Lower leg skin (tissue), 3 donors: ENCODE measurements around the gene SARNP.

Experiments
- POLR2A ChIP-seq, 2 donors: fragments of 450-650 bp; IDR thresholded peaks; one replicate each; pipeline ENCODE4 v1.6.1; 2016 to 2017; ENCODE audit warnings: antibody characterized with exemption in 2 of 2, mild to moderate bottlenecking in 1 of 2, moderate library complexity in 1 of 2
- TF ChIP-seq, protein P1 (sequence below), 3 donors: fragments of 450-650 bp; IDR thresholded peaks; one replicate each; pipeline ENCODE4 v1.5.1; 2016; ENCODE audit warnings: antibody characterized with exemption in 3 of 3, mild to moderate bottlenecking in 3 of 3, moderate library complexity in 2 of 3

DNA sequence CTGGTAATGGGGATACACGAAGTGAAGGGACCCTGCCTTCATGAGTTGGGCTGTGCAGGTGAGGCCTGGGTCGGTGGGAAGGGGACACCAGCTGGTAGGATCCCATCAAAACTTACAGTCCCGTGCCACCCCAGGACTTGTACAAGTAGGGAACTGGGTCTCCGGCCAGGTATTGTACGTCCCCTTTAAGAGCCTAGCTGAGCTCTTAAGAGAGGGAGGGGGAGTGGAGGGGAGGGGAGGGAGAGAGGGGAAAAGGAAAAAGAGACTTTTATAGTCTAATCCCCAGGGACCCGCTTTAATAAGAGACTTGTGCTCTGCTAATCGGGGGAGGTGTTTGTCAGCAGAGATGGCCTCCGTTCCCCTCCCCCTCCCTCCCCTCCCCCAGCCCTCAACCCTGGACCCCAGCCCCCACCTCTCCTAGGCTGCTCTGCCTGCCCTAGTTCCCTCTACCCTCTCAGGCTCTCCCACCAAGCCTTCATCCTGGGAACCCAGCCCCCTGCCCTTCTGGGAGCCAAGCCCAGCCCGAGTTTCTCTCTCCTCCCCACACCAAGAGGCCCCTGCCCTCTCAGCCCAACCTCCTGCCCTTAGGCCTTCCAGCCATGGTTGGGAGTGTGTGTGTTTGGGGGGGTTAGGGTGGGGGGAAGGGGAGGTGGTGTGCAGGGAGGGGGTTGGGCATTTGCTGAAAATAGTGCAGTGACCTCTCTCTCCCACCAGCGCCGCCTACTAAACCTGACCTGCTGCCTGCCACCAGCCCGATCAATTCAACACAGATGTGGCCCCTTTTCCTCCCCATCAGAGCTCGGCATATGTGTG is 72.0 kb downstream of the SARNP start:
- TF ChIP-seq, protein P1, sequence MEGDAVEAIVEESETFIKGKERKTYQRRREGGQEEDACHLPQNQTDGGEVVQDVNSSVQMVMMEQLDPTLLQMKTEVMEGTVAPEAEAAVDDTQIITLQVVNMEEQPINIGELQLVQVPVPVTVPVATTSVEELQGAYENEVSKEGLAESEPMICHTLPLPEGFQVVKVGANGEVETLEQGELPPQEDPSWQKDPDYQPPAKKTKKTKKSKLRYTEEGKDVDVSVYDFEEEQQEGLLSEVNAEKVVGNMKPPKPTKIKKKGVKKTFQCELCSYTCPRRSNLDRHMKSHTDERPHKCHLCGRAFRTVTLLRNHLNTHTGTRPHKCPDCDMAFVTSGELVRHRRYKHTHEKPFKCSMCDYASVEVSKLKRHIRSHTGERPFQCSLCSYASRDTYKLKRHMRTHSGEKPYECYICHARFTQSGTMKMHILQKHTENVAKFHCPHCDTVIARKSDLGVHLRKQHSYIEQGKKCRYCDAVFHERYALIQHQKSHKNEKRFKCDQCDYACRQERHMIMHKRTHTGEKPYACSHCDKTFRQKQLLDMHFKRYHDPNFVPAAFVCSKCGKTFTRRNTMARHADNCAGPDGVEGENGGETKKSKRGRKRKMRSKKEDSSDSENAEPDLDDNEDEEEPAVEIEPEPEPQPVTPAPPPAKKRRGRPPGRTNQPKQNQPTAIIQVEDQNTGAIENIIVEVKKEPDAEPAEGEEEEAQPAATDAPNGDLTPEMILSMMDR (IDR thresholded peaks at IDR 0.05), result no peak
- TF ChIP-seq POLR2A (IDR thresholded peaks at IDR 0.05), result no peak
